Activated CD4-positive, alpha-beta T cell treated with anti-CD3 and anti-CD28 coated beads, Interleukin-2, Interleukin-6, amounts not matched to agents 100 ng/mL and 50 ng/mL, durations not matched to agents 16 hours and 8 hours (primary cell): ENCODE results near the gene NUP214.

Source experiments
- DNase-seq: peaks from one replicate; pipeline ENCODE4 v3.0.0-alpha.2; 2020

NUP214 gene

DNA sequence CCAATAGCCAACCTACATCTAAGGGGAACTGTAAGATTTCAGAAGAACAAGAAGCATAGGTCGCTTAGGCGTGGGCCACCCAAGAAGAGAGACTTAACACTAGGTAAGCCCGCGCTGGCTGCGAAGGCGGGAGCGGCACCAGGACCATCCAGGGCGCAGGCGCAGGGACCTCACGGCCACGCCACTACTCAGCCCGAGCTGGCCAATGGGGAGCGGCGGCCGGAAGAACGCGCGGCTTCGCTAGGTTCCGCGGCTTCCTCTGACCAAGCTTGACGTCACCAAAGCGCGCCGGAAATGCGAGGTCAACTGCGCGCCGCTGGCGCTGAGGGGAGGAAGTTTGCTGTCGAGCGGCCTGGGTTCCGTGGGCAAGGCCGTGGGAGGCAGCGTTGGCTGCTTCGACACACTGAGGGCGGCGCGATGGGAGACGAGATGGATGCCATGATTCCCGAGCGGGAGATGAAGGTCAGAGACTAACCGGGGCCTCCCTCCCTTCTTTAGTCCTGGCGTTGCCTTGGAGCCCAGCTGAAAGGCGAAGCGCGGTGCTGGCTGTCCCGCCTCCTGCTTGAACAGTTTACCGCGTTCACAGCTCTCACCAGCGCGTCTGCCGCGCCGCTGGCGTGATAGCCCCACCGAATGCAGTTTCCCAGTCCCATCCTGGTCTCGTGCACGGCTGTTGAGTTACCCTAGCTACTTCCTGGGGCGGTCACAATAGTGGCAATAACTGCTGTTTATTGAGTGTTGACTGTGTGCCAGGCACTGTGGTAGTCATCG, at the start of gene NUP214:
Gene NUP214 (plus strand): TSS at position 299 of the 771 bp plus-strand sequence. CDS start 119 bp downstream, at position 418.
- peak; percentile 99 for DNase-seq

DNA sequence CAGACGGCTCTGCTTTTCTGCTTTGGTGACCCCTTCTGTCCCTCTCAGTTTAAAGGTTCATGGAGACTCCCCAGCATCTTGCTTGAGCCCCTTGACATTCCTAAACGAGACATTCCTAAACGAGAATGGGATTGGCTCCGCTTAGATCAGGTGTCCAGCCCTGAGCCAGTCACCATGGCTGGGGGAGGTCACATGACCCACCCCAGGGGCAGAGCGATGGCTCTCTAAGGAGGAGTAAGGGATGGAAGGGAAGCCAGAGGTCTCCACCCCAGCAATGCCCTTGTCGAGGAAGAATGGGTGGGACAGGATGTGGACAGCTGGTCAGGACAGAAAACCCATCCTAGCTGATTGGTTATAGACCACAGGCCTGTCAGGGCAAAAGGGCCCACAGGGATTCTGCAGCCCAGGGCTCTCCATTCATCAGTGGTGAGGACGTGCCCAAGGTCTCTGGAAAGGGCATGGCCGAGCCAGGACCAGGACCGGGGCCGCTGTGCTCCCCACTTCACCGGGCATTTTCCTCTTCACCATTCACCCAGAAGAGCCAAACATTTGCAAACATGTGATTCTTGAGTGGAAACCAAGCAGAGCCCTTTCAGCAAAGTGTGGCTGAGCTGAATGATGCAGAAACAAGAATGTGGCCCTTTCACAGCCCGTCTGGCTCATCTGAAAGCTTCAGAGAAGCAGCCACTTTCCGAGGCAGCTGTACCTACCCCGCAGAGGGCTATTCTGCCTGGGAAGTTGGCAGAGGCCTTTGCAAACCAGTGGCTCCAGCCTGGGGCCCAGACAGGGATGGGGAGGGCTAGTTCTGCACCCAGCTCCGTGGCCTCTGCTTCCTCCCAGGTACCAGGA, 48.8 kb upstream of the NUP214 start:
- no peak for DNase-seq

DNA sequence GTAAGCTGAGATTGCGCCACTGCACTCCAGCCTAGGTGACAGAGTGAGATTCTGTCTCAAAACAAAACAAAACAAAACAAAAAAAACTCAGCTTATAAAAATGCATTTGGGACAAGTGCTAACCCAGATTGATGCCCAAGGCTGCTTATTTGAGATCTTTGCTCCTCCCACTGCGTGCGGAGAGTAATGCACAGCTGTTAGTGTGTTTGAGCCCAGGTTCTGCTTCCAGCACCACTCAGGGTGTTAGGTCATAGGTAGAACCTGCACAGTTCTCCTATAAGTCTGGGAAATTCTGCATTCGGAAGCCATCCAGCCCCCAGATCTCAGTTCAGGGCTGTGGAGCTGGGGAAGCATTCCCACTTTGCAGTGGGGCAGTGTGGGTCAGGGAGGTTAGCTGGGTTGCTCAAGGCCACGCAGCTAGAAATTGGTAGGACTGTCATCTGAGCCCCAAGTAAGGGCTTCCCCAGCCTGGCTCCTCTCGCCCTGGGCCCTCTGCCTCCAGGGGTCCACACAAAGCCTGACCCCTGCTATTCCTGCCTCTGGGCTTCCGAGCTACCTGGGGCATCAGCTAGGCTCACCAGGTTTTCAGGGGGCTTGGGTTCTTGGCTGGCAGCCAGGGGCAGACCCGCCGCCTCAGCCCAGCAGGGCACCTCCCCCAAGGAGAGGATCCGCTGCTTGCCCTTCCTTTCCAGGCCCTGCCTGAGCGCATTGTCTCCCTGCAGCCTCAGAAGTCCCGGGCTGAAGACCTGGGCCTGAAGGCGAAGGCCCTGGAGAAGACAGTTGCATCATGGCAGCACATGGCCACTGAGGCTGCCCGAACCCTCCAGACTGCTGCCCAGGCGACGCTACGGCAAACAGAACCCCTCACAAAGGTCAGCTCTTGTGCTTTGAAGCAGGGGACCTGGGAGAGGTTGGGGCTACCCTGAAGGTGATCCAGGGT, 46.7 kb upstream of the NUP214 start:
- DNase-seq: no peak

DNA sequence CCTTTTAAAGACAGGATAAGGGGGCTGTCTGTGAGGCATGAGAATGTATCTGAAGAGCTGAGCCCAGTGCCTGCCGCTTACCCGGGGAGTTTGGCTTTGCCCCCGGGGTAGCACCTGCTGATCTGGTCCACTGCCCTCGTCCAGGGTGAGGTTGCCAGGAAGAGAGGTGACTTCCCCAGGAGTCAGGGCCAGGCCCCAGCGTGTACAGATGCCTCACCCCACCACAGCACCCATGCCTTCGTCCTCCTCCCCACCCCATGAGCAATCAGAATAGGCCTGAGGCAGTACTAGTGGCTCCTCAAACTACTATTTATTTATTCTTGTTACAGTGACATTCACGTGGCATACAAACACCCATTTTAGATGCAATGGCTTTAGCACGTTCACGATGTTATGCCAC, 44.8 kb upstream of the NUP214 start:
- DNase-seq: no peak

DNA sequence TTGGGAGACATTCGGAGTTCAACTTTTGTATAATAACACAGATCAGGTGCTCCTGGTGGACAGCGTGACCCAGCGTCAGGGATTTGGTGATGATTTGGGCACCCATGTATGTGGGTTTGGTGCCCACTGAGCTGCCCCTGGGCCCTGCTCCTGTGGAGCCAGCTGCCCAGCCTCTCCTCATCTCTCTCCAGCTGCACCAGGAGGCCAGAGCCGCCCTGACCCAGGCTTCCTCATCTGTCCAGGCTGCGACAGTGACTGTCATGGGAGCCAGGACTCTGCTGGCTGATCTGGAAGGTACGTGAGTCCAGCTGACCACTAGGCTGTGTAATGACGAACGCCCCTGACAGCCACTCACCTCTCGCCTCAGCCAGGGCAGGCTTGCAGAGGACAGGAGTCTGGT, 43.5 kb upstream of the NUP214 start:
- no peak for DNase-seq

DNA sequence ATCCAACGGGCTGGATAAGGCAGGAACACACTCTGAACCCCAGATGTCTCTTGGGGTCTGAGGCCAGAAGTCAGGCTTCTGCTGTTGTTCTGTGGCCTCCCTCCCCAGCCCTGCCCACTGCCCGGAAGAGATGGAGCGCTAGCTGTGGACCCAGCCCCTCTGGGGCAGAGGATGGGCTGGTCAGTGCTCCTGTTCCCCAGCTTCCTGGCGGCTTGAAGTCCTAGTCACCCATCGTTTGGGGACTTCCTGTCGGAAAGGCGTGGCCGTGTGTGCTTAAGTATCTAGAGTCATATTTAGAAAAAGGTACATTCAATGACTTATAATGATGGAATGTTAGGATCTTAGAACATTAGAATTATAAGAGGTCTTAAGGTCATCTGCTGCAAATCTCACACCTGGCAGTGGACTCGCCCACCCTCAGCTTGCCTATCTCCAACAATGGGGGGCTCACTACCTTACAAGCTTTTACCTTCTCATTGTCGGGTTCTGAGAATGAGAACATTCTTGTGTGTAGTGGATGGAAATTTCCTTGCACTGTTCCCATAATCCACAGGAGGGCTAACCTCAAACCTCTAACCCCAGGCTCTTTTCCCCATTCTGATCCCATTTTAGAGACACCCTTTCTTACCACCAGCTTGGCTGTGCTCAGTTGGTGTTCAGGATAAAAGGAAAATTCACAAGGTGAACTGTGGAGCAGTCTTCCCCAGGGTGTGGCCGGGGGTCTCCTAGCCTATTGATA, 42.4 kb upstream of the NUP214 start:
- no peak for DNase-seq

DNA sequence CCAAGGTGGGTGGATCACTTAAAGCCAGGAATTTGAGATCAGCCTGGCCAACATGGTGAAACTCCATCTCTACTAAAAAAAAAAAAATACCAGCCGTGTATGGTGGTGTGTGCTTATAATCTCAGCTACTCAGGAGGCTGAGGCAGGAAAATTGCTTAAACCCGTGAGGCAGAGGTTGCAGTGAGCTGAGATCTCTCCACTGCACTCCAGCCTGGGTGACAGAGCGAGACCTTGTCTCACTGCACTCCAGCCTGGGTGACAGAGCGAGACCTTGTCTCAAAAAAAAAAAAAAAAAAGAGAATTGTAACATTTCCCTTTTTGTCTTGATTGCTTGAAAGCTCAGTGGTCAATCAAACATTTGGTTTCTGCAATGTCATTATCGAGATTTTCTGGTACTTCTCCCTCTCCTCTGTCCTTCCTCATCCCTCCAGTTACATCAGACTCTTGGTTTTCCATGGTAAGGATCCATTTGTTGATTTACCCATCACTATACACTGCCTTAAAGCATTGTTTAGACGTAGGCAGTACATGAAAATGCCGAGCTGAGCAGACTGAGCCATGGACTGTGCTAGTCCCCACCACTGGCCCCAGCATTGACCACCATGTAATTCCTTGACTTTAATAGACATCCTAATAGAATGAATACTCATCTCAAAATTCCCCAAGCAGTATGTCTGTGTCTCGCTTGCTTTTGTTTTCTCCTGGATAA, 40.6 kb upstream of the NUP214 start:
- no peak for DNase-seq

DNA sequence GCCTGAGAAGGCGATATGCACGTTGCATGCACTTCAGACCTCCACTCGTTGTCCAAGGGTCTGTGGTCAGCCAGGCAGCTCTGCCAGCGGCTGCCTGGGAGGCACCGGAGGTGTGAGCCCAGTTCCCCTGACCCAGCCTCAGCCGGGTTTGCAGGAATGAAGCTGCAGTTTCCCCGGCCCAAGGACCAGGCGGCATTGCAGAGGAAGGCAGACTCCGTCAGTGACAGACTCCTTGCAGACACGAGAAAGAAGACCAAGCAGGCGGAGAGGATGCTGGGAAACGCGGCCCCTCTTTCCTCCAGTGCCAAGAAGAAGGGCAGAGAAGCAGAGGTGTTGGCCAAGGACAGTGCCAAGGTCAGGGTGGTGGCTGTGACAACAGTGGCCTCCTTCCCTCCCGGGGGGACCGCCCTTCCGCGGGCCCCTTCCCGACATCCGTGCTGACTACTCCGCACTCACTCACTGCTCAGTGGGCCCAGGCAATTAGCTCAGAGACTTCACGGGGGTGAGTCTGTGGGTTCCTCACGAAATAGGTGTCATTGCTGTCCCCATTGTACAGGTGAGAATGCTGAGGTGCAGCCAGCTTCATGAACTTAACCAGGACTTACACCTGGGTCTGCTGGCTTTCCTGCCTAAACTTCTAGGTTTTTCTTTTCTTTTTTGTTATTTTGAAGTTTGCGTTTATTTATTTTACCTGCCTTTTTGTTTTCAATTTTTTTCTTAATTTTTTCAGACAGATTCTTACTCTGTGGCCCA, 39.8 kb upstream of the NUP214 start:
- DNase-seq: no peak

DNA sequence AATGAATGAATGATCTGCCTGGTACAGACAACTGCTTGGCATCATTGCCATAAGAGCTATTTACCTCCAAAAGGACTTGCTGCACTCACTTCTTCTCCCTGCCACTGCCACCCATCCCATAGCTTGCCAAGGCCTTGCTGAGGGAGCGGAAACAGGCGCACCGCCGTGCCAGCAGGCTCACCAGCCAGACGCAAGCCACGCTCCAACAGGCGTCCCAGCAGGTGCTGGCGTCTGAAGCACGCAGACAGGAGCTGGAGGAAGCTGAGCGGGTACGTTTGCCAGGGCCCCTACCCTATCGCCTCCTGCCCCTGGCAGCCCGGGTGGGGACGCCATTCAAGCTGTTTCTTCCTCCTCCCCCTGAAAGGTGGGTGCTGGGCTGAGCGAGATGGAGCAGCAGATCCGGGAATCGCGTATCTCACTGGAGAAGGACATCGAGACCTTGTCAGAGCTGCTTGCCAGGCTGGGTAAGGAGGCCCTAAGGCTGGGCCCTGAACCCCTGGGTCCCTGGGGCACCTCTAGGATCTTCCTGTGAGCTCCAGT, 38.0 kb upstream of the NUP214 start:
- DNase-seq: no peak

DNA sequence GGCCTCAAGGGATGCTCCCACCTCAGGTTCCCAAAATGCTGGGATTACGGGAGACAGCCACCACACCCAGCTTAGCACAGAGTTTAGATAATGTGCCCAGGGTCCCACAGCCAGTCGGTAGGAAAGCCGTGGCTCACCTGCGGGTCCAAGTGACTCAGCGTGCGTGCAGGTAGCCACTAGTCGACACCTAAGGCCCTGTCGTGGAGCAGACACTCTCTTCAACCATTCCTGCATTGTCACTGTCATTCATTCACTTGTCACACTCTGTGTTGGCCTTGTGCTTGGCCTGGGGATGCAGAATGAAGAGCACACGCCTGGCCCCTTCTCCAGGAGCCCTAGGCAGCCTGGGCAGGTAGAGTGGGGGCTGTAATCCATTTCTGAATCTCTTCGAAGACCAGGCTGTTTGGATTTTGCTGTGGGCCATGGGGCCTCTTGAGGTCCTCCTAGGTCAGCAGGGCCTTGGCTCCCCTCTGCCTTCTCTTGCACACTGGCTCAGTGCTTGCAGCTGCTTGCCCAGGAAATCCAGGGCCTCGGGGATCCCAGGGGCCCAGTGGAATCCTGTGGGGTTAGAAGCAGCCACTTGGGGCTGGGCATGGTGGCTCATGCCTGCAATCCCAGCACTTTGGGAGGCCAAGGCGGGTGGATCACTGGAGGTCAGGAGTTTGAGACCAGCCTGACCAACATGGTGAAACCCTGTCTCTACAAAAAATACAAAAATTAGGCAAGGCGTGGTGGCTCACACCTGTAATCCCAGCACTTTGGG, 35.2 kb upstream of the NUP214 start:
- DNase-seq: no peak

DNA sequence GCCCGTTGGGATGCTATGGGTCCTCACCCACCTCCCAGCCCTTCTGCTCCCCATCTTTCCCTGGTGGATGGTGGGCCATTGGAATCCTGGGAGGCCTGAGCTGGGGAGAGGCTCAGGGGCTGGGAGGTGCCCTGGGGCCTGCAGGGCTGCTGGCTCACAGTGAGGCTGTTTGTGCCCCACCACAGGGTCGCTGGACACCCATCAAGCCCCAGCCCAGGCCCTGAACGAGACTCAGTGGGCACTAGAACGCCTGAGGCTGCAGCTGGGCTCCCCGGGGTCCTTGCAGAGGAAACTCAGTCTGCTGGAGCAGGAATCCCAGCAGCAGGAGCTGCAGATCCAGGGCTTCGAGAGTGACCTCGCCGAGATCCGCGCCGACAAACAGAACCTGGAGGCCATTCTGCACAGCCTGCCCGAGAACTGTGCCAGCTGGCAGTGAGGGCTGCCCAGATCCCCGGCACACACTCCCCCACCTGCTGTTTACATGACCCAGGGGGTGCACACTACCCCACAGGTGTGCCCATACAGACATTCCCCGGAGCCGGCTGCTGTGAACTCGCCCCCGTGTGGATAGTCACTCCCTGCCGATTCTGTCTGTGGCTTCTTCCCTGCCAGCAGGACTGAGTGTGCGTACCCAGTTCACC, 33.9 kb upstream of the NUP214 start:
- no peak for DNase-seq

DNA sequence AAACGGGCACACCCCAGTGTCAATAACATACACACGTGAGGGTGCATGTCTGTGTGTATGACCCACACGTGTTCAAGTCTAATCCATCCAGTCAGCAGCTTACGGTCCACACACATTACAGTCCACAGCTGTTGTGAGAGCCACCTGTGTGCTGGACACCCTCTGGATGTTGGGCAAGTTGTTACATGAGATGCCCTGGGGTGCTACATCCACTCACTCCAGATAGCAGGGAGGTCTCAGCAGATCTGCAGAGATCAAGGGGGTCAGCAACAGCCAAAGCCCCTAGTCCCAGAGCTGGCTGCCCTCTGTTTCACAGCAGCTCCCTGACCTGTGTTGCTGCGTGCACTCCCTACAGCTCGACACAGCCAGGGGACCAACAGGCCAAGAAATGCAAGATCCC, 33.4 kb upstream of the NUP214 start:
- no peak for DNase-seq

DNA sequence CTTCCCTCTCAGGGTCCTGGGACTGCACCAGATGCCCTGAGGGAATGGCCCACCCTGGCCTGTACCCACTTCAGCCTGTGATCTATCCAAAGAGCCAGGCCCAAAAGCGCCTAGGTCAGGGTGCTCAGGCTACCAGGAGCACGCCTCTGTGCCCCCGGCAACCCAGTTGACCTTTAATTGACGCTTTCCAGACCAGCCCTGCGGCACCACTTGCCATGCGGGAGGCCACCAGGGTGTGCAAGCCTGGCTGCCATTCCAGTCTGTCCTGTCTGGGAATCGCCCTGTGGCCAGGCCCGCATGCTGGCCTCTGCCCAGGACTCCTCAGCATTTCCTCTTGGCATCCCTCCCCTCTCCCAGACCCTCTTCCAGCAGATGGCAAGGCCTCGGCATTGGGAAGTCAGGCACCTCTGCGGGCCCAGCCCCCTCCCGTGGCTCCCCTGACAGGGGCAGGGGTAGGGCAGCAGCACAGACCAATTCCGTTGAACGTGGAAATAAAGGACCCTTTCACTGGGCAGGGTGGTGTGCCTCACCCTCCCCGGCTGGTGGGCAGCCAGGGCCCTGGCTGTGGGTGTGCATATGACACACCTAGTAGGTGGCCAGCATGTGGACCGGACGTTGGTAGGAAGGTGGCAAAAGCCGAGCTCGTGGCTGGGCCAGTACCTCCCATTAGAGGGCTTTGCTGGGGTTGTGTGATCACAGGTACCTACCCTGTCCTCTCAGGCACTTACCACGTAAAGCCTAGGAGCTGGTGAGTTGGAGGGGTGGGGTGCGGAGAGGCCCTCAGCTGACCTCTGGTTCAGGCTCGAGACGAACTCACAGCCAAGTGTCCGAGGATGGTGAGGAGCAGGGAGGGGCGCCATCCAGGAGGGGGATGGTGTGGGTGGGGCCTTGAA, 32.6 kb upstream of the NUP214 start:
- DNase-seq: no peak

DNA sequence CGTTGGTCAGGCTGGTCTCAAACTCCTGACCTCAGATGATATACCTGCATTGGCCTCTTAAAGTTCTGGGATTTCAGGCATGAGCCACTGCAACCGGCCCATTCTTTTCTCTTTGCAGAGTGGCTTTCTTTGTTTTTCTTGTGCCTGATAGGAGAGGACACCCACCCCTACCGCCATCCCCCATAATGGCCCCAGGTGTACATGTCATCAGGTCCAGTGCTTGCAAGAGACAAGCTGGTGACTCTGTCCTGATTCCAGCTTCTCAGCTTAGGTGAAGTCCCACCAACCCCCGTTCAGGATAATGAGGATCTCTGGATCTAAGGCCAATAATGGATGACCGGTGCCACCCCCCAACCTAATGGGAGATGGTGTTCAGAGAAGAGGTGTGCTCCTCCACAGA, 31.4 kb upstream of the NUP214 start:
- no peak for DNase-seq

DNA sequence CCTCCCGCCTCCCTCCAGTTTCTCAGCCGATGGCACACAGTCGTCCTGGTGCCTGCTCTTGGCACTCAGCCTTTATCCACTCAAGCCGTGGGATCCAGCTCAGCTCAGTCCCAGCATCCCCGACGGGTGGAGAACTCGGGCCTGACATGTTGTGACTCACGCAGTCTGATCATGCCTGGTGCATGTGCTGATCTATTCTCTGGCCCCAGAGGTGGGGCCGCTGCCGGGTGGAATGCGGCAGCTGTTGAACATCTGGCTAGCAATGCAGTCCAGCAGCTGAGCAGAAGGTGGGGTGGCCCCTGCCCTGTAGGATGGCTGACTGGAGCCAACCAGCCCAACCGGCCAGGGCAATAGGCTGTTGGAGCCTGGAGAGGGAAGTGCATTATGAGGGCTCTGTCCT, 30.8 kb upstream of the NUP214 start:
- no peak for DNase-seq

DNA sequence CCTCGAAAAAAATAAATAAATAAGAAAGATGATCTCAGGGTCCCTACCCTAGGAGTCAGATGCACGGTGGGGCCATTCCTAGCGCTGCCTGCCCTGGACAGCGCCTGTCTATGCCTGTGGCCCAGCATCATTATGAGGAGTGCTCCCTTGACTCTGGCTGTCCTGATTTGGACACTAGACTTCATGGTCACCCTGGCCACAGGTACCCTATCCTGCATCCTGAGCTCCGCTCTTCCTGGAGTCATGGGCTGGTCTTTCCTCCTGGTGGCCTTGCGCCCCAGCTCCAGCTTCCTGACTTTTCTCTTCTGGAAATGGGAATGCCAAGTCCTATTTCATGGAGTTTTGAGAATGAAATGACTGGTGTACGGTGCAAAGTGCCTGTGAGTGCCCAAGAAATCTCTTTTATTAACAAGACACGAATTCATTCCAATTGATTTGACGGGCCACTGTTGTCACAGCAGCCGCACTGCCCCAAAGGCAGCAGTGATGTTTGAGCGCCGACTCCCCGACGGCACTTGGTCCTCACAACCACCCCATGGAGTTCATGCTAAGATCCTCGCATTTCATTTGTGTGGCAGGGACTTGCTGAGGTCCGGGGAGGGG, 29.6 kb upstream of the NUP214 start:
- DNase-seq: no peak

DNA sequence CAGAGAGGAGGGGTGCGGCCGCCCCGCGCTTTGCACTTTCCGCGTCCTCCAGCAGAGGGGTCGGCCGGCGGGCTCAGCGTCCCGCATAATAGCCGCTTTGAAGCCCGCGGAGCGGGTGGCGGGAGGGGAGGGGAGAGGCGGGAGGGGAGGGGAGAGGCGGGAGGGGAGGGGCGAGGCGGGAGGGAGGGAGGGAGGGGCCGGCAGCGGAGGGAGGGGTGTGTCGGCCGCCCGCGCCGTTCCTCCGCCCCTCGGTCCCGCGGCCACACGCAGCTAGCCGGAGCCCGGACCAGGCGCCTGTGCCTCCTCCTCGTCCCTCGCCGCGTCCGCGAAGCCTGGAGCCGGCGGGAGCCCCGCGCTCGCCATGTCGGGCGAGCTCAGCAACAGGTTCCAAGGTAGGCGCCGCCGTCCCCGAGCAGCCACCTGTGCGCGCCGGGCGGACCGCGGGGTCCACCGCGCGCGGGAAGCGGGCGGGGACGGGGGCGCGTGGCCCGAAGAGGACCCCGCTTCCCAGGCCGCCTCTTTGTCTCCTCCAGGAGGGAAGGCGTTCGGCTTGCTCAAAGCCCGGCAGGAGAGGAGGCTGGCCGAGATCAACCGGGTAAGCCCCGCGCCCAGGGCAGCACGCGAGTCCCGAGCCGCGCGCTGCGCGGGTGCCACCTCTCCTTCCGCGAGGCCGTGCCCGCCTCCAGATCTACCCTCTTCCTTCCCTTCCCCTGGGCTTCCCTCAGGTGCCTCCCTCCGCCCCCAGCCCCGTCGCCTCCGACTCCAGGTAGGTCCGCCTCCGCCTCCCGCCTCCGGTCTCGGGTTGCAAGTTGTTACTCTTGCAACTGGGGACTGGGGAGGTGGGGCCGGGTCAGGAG, 28.9 kb upstream of the NUP214 start, which contains the start of gene AIF1L:
Gene AIF1L (plus strand): TSS at position 263 of the 857 bp plus-strand sequence. CDS start 99 bp downstream, at position 362.
- peak; percentile 11 for DNase-seq
